Activated CD4-positive, CD25-positive, alpha-beta regulatory T cell treated with anti-CD3 and anti-CD28 coated beads, Interleukin-2, amount 50 U/mL, for 72 hours (primary cell): ENCODE measurements around the gene SNRNP27.
"Not testable (repeated sequence)": the region's sequence is repeated elsewhere in the genome, so short reads cannot be mapped to it uniquely, and the experiment has no call there.

Experiments used
- DNase-seq: peaks from one replicate; pipeline ENCODE4 v3.0.0; 2021

SNRNP27 gene

GRCh38 chr2:69948032-69948962 lies 54.5 kb downstream of the SNRNP27 start:
- no peak for DNase-seq

GRCh38 chr2:69948963-69949645 lies 55.3 kb downstream of the SNRNP27 start:
- no peak for DNase-seq

- no peak for DNase-seq
Observed at GRCh38 chr2:69950241-69950640, 56.5 kb downstream of the SNRNP27 start.

- DNase-seq = not testable (repeated sequence)
Observed at GRCh38 chr2:69950671-69951070, 56.9 kb downstream of the SNRNP27 start.

GRCh38 chr2:69952336-69953115 lies 58.8 kb downstream of the SNRNP27 start:
- no peak for DNase-seq

GRCh38 chr2:69954084-69954483 lies 60.3 kb downstream of the SNRNP27 start:
- no peak for DNase-seq
